AML-193 (cell line): Measurements from ENCODE around the gene PRKN.

ENCODE experiments used
- DNase-seq, 2 experiments: peaks; one replicate each; lab custom pipeline; 2025; lab: John Stamatoyannopoulos, UW

Gene PRKN

DNA sequence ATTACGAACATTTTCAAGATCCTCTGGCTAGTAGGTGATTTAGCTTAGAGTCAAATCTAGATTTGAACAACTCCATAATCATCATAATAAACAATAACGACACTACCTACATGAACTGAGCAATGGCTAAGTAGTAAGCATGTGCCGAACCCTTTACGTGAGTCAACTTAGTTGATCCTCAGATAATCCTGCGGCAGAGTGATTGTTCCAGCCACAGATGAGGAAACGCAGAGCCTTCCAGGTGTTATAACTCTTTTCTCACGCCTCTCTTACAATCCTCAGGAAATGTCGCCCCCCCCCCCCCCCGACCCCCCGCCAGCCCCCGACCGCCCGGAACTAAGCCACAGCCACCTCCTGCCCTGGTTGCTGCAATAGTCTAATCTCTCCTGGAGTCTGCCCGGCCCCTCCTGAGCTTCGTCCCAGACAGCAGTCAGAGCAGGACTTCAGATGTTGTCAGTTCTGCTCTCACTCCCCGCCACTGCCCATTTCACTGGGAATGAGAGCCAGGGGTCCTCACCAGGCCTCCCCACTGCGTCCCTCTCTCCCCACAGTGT lies 1312.2 kb downstream of the PRKN start:
- no peak for DNase-seq

DNA sequence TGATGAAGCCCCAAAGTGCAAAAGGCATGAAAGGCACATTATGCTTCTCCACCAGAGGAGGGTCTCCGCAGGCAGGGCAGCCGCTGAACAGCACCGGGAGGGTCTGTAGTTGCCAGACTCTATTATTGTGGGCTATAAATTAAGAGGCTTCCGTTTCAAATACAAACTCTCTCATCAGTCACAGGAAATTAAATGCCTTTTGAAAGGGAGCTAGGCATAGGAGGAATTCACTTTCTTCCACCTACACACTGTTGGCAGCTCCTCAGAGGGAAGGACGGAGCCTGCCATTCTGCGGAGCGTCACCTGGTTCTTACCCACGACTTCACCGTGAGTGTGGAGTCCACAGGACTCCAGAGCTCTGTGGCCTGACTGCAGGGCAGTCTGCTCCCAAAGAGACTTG lies 1312.9 kb downstream of the PRKN start:
- DNase-seq: no peak

DNA sequence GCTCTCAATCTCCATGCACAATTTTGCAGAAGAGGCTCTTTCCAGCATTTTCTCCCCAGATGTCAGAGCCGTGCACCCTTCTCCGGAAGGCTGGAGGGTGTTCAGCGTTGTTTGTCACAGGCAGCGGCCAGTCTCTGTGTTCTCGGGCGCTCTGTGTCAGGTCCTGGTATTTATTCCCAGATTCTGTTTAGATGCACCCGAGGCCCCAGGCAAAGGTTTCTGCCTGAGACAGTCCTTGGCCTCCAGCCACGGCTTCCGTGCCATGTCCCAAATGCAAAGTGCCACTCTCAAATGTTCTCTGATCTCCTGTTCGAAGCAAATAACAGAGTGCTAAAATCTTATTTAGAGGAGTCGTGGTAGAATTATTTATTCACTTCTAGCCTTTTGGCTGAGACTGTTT lies 1313.4 kb downstream of the PRKN start:
- DNase-seq: no peak

DNA sequence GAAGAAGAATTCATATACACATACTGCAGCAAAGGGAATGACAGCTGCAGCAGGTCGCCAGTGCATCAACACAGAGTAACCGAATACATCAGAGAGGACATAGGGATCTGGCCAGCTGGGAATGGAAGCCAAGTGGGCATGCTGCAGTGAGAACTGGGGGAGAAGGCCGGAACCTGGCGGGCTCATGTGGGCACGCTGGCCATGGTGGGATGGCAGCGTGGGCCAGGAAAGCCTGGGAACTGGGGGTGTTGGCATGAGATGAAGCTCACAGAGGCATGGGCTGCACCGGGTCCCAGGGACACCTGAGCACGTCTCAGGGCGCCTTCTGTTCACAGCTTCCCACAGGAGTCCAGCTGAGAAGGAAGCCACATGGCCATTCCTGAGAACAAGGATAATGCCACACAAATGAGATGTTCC lies 1314.2 kb downstream of the PRKN start:
- DNase-seq: no peak

DNA sequence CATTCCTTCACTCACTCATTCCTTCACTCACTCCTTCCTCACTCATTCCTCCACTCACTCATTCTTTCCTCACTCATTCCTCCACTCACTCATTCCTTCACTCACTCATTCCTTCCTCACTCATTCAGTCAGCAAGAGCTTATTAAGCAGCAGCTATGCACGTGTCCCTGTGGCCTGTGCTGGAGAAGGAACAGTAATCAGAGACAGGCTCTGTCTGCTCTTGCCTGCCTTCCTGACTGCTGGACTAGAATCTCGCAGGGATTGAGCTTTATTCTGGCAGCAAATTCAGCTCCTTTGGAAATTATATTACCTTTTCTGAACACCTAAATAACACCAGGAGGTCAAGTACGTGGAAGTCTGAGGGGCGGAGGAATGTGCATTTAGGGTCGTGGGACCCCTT lies 1314.8 kb downstream of the PRKN start:
- no peak for DNase-seq

DNA sequence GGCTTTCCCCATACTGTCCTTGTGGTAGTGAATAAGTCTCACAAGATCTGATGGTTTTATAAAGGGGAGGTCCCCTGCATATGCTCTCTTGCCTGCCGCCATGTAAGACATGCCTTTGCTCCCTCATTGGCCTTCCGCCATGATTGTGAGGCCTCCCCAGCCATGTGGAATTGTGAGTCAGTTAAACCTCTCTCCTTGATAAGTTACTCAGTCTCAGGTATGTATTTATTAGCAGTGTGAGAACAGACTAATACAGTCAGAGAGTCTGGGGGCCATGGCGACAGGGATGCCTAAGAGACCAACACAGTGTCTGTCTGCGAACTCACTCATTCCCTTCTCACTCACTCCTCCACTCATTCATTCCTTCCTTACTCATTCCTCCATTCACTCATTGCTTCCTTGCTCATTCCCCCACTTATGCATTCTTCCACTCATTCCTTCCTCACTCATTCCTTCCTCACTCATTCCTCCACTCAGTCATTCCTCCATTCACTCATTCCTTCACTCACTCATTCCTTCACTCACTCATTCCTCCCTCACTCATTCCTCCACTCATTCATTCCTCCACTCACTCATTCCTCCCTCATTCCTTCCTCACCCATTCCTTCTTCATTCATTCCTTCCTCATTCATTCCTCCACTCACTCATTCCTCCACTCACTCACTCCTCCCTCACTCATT lies 1316.2 kb downstream of the PRKN start:
- no peak for DNase-seq

DNA sequence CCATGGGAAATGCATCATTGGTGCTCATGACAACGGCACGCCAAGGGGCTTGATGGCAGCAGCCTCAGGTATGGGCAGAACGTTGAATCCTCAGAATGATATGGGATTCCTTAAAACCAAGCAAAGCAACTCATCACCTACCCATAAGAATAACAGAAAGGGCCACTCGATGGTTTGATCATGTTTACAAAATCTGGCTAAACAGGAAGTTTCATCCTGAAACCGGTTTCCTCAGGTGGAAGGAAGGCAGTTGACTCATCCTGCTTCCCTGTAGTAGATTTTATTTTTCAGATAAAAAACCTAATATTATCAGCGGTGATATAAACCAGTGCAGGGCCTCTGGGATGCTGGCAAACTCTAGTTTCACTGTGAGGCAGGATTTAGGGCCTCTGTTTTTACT lies 1316.8 kb downstream of the PRKN start:
- DNase-seq: no peak

DNA sequence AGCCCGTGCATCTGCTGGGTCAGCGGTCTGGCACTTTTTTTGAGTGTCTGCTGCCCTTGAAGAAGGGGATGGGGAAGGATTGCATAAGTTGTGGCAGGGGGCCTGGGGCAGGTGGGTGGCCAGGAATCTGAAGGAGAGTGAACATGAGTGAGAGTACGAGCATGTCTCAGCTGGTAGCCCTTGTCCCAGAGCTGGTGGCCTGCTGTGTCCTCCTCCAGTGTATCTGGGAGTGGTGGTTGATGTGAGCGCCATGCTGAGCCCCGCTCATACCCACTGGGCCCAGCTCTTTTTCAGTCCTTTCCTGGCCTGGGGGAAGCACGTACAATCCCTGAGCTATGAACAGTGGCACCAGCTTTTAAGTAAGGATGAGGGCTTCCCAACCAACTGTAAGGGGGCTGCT lies 1317.5 kb downstream of the PRKN start:
- no peak for DNase-seq

DNA sequence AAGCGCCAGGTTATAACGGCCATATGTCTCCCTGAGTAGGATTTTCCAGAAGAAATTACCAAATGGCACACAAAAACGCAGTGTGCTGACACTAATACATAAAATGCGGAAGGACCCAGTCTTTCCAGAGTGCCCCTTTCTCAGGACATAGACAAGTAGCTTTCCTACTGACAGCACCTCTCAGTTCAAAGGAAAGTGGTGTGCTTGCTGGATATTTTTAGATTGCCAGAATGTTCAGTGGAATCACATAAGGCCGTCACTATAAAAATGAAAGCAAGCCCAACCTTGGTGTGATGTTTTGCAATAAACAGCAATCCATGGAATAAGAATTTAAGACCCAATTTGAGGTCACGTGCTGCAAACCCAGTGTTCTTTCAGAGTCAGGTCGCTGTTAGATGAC lies 1318.2 kb downstream of the PRKN start:
- no peak for DNase-seq

DNA sequence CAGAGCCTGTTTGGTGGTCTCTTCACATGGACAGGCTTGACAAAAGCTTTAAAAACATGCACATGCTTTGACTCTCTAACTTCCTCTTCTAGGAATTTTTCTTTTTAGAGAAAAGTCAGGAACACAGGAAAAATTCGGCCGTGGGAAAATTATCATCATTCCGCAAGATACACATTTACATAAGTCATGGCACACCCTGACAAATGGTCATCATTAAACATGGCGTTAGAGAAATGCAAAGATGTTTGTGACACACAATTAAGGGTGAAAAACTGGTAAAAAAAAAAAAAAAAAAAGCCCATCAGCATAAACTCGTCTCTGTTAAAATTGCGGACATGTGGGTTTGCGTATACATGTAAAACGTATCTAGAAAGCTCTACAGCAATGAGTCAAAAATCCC lies 1319.5 kb downstream of the PRKN start:
- DNase-seq: no peak

DNA sequence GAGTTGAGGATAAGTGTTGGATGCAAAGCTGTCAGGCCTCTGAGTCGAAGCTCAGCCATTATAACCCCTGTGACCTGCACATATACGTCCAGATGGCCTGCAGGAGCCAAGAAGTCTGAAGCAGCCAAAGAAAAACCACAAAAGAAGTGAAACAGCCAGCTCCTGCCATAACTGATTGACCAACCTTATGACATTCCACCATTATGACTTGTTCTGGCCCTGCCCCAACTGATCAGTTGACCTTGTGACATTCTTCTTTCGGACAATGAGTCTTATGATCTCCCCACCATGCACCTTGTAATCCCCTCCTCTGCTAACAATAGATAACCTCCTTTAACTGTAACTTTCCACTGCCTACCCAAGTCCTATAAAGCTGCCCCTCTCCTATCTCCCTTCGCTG lies 1320.0 kb downstream of the PRKN start:
- DNase-seq: no peak

DNA sequence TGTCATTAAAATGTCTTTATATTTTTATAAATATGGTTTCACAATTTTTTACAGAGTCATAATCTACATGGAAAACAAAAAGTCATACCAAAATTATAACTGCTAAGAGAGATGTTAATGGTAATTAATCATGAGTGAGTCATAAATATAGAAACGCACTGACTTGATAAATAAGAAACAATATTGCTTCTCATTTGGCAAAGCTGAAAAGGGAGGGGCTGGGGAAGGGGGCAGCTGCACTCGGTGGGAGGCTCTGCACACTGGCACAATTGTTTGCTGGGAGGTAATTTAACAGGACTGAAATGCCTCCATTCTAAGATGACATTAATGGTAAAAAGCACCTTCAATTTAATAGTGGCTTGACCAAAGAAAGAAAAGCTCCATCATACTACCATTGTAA lies 1320.5 kb downstream of the PRKN start:
- no peak for DNase-seq

DNA sequence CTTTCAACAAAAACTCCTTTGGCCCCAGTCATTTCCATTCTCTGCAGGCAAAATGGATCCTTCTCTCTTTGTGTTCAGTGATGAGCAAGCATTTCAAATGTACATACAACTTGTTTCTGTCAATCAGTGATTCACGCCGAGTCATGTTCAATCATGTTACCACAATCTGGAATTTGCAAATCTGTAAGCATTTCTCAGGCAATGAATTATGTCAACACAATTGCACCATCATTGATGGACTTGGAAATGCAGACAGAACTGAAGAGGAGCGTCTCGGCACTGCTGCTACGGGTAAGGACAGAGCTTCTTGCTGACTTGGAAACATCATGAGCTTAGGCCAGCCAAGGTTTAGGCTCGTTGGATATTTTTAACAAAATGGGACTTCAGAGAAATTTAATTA lies 1320.9 kb downstream of the PRKN start:
- no peak for DNase-seq

DNA sequence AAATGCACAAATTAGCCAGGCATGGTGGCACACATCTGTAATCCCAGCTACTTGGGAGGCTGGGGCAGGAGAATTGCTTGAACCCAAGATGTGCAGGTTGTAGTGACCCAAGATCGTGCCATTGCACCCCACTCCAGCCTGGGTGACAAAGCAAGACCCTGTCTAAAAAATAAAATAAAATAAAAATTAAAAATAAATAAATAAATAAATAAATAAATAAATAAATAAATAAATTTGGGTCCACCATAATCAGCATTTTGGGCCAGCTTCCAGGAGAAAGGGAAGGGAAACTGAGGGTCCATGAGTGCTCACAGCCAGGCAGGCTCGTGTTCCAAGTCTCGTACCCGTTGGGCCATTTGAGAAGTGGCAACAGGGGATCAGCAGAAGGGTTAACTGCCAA lies 1322.1 kb downstream of the PRKN start:
- DNase-seq: no peak

DNA sequence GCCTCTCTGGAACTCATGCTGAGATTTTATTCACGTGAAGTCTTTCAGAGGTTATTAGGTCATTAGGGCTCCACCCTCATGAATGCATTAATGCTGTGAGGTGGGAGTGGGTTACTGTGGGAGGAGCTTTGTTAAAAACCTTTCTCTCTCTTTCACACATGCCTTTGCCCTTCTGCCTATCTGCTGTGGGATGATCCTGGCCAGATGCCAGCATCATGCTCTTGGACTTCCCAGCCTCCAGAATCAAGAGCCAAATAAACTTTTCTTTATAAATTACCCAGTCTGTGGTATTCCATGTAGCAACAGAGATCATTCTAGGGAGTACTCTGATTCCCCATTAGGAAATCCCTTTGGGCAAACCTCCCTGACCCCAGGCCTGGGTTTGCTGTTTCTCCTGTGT lies 1323.8 kb downstream of the PRKN start:
- DNase-seq: no peak

DNA sequence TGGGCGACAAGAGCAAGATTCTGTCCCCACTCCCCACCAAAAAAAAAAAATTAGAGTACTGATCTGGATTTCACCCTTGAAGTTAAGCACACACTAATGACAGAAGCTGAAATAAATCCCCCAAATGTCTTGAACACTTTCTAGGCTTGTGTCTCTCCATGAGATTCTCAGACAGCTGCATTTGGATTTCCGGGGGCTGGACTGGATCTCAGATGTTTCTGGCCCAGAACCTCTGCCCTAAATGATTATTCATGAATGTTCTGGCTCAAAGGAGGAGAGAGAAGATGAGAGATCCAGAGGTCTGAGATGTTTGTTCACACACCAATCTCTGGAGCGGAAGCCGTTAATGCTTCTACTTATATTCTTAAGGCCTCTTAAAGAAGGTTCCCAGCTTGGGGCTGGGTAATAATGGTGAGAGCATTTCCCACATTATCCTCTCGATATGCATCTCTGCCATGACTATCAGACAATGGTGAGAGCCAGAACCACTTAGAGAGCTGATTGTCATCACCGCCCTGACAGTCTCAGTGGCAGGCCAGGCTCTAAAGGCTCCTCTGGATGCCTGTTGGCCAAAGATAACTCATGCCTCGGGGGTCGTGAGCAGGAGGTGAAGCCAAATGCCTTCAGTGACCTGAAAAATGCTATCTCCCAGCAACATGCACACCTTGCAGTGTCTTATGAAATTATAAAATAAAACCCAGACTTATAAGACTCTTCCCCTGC lies 1325.8 kb downstream of the PRKN start:
- DNase-seq: no peak

DNA sequence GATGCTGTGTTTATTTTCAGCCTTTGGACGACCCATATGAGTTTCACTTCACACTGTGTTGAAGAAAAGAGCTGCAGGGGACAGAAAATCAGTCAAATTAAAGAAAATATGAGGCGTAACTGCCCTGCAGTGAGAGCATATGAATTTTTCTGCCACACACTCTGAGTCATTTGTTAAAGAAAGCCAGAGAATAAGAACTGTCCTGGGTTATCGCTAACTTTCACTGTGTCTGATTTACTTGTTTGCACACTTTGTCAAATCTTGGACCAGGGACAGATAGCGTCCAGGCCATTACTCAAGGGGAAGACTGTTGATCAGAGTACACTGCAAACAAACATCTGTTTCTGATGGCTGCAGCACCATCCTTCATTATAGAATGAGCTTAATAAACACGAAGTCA lies 1326.9 kb downstream of the PRKN start:
- no peak for DNase-seq

DNA sequence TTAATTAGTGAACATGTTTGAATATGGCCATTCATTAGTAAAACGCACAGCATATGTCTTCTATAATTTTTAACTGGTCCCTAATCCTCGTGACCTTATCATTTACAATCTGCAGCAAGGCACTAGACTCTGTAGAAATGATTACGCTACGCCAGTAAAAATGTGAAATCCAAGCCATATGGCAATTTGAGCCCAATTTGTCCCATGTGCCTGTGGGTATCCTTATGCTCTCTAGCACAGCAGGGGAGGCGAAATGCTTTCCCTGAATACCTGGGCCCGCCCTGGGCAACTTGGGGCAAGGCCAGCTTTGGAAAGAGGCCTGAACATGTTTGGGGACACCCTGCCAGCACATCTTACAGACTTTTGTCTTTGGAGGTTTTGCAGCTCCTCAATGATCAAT lies 1331.0 kb downstream of the PRKN start:
- DNase-seq: no peak

DNA sequence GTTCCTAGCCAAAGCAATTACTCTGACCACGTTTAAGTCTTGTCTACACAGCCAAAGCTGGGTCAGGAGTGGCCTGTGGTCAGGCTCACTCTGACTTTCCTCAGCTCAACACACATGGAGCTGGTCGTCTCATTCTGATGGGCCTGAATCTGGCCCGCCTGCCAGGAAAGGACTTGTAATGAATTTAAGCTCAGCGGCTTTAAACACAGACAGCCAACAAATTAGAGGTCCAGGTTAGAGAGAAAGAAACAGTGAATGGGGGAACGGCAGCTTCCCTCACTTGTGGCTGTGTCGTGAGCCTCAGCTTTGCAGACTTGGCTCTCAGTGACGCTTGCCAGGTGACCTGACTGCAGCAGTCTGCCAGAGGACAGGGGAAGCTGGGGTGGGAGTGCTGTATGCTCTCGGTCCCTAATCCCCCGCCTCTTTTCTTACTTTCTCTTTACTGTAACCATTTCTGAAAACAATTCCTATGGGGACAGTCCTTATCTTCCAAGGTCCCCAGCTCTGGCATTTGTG lies 1331.8 kb downstream of the PRKN start:
- DNase-seq: no peak

DNA sequence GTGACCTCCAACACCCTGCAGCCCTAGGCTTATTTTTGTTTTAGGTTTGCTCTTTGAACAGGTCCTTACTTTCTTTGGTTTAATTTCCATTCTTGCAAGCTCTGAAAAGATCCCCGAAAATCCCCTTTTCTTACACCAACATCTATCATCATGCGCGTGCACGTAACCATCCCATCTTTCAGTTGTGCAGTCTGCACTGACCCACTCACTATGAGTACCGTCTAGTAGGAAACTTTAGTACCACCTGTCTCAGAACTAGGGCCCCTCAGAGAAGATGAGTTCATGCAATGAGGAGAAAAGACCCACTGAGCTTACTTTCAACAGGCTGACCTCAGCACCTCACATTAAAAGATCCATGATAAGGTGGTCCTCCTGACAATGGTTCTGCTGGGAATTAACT lies 1333.1 kb downstream of the PRKN start:
- no peak for DNase-seq

DNA sequence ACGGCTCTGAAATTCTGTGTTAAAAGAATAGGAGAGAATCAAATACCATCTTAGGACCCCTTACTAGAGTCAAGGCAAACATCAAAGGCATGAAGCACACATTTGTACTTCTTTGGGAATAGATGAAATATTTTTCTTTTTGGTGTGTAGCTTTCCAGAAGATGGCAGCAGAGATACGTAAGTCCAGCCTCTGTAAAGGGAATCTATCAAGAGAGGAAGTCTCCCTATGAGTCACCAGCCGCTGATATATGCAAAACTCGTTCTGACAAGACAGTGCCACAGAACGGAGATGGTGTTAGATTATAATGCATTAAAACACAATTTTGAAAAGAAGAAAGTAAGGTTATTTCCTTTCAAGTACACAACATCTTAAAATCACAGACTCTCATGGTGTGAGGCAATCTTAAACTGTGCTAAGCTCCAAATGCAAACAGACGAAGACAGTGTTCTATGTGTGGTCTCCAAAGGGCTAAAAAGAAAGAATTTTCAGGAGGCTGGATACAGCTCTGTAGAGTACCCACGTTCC lies 1333.7 kb downstream of the PRKN start:
- DNase-seq: peak; percentile 79 to 81

DNA sequence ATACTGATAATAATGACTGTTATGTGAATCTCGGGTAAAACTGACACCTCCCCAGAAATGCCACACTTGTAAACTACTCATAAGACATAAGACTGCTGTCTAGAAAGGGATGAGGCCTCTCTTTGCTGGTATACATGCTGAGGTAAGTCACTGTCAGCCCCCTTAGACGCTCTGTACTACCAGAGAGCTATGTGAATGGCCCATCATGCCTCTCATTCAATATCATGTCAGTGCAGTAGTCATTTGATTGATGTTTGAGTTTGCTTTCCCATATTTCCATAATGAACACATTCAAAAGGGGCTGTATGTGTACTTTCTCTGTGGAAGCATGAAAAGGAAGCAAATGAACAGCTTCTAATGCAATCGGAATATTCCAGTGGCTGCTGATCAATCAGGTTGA lies 1334.3 kb downstream of the PRKN start:
- DNase-seq: no peak

DNA sequence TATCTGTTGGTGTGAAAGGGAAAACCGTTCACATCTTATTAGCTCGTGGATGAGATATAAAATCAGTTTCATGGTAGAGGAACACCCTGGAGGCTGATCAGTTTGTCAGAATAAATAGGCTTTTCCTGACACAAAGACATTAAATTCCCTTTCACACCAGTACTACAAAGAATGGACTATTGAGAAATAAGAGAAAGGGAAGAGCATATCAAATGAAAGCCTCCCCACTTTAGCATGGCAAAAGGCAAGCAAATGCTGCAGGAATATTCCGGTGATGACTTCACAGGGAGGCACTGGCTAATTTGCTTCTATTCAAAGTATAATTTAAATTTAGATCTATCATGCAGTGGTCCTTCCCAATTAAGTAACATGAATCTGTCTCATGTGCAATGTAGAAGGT lies 1337.8 kb downstream of the PRKN start:
- no peak for DNase-seq
